Measurements from ENCODE around the gene MAPK14.

Gene MAPK14

GRCh38 chr6:36110050-36110449 is 82.4 kb downstream of the MAPK14 start:
- Histone ChIP-seq H3K9ac (ENCODE audit: low read length) (no peak overlapping the region), H3K27ac (ENCODE audit: low read length) (no peak overlapping the region), H3K4me2 (ENCODE audit: low read depth, low read length) (no peak overlapping the region), H3K79me2 (ENCODE audit: low read length) (no peaks in the 10 kb centered on the region), H3F3A (ENCODE audit: insufficient read depth, low read length) (peaks cover 4% of the 10 kb centered on the region; the same call in 1 of the 2 replicates), H3K9me2 (replicated peaks; ENCODE audit: insufficient read depth, low read length) (no peaks in the 10 kb centered on the region), H3K9me3 (replicated peaks; ENCODE audit: insufficient read depth, low read length) (no peaks in the 10 kb centered on the region), H3K4me3 (ENCODE audit: low read length) (no peak overlapping the region), H3K4me1 (ENCODE audit: low read length) (peaks cover 23% of the 10 kb centered on the region), H4K20me1 (ENCODE audit: insufficient read depth, low read length) (no peaks in the 10 kb centered on the region), H3K27me3 (replicated peaks; ENCODE audit: insufficient read depth, low read length) (no peaks in the 10 kb centered on the region), H2AFZ (ENCODE audit: low read length) (no peak overlapping the region), H3K36me3 (replicated peaks; ENCODE audit: insufficient read depth, low read length) (no peaks in the 10 kb centered on the region; the same call in 1 of the 2 replicates)
- no peak for DNase-seq
- no peak for TF ChIP-seq EZH2 (optimal IDR thresholded peaks at IDR 0.05; ENCODE audit: low read depth, low read length)
- no peak for TF ChIP-seq EZH2phosphoT487 (IDR thresholded peaks at IDR 0.05; ENCODE audit: low read length)
- TF ChIP-seq CTCF (IDR thresholded peaks at IDR 0.05; ENCODE audit: low read length) = no peak

DNA sequence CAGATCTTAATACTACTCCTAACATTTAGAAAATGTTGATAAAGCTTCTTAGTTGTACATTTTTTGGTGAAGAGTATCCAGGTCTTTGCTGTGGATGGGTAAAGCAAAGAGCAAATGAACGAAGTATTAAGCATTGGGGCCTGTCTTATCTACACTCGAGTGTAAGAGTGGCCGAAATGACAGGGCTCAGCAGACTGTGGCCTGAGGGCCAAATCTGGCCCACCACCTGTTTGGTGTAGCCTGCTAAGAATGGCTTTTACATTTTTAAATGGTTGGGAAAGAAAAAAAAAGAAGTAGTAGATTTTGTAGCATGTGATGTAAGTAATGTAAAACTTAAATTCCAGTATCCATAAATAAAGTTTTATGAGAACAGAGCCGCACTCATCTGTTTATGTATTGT is 83.3 kb downstream of the MAPK14 start:
- H3K27ac ChIP-seq (ENCODE audit: low read length) = no peak overlapping the region
- H2AFZ ChIP-seq (ENCODE audit: low read length) = no peak overlapping the region
- peaks cover 4% of the 10 kb centered on the region for H3F3A ChIP-seq (ENCODE audit: insufficient read depth, low read length)
- H3K9me2 ChIP-seq (replicated peaks; ENCODE audit: insufficient read depth, low read length) = no peaks in the 10 kb centered on the region
- H3K36me3 ChIP-seq (replicated peaks; ENCODE audit: insufficient read depth, low read length) = no peaks in the 10 kb centered on the region; the same call in 1 of the 2 replicates
- no peaks in the 10 kb centered on the region for H3K9me3 ChIP-seq (replicated peaks; ENCODE audit: insufficient read depth, low read length)
- H3K79me2 ChIP-seq (ENCODE audit: low read length) = no peaks in the 10 kb centered on the region
- H4K20me1 ChIP-seq (ENCODE audit: insufficient read depth, low read length) = no peaks in the 10 kb centered on the region
- H3K9ac ChIP-seq (ENCODE audit: low read length) = no peak overlapping the region
- no peak overlapping the region for H3K4me3 ChIP-seq (ENCODE audit: low read length)
- H3K27me3 ChIP-seq (replicated peaks; ENCODE audit: insufficient read depth, low read length) = no peaks in the 10 kb centered on the region
- H3K4me2 ChIP-seq (ENCODE audit: low read depth, low read length) = no peak overlapping the region
- peaks cover 30% of the 10 kb centered on the region for H3K4me1 ChIP-seq (ENCODE audit: low read length)
- no peak for TF ChIP-seq CTCF (IDR thresholded peaks at IDR 0.05; ENCODE audit: low read length)
- TF ChIP-seq EZH2 (optimal IDR thresholded peaks at IDR 0.05; ENCODE audit: low read depth, low read length) = no peak
- no peak for TF ChIP-seq EZH2phosphoT487 (IDR thresholded peaks at IDR 0.05; ENCODE audit: low read length)
- no peak for DNase-seq

DNA sequence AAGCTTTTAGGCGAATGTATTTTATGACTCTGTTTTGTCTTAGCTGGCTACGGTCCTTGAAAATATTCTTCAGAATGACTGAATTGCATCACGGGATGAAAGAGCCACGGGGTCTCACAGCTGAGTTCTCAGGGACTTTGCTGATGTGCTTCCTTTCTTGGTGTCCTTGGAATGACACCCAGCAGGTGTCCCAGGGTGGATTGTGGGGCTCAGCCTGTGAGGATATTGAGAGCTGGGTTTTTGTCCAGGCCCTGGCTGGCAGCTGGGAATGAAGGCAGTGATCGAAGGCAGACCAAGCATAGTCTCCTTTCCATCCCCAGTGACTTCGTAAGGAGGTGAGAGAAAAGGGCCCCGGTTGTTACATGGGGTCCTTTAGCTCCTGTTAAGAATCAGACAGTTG is 83.9 kb downstream of the MAPK14 start:
- H3K9me3 ChIP-seq (replicated peaks; ENCODE audit: insufficient read depth, low read length) = no peaks in the 10 kb centered on the region
- DNase-seq = no peak
- H3K9ac ChIP-seq (ENCODE audit: low read length) = no peak overlapping the region
- H3F3A ChIP-seq (ENCODE audit: insufficient read depth, low read length) = peaks cover 4% of the 10 kb centered on the region
- peaks cover 36% of the 10 kb centered on the region for H3K4me1 ChIP-seq (ENCODE audit: low read length)
- TF ChIP-seq EZH2phosphoT487 (IDR thresholded peaks at IDR 0.05; ENCODE audit: low read length) (no peak), EZH2 (optimal IDR thresholded peaks at IDR 0.05; ENCODE audit: low read depth, low read length) (no peak), CTCF (IDR thresholded peaks at IDR 0.05; ENCODE audit: low read length) (no peak)
- H3K79me2 ChIP-seq (ENCODE audit: low read length) = no peaks in the 10 kb centered on the region
- H3K36me3 ChIP-seq (replicated peaks; ENCODE audit: insufficient read depth, low read length) = no peaks in the 10 kb centered on the region; the same call in 1 of the 2 replicates
- no peak overlapping the region for H3K4me3 ChIP-seq (ENCODE audit: low read length)
- no peak overlapping the region for H3K4me2 ChIP-seq (ENCODE audit: low read depth, low read length)
- no peak overlapping the region for H2AFZ ChIP-seq (ENCODE audit: low read length)
- H4K20me1 ChIP-seq (ENCODE audit: insufficient read depth, low read length) = no peaks in the 10 kb centered on the region
- H3K27me3 ChIP-seq (replicated peaks; ENCODE audit: insufficient read depth, low read length) = no peaks in the 10 kb centered on the region
- H3K9me2 ChIP-seq (replicated peaks; ENCODE audit: insufficient read depth, low read length) = no peaks in the 10 kb centered on the region
- no peak overlapping the region for H3K27ac ChIP-seq (ENCODE audit: low read length)

Measured in MM.1S (cell line).